Measurements from ENCODE around the gene UBE2L5. TPM values are rescaled to one million over a fixed set of nuclear protein-coding genes. Genes with fewer than 3 reads are reported as not detected.

UBE2L5 gene
- polyA plus RNA-seq, 3 donors from 2014 or later: not detected

DNA sequence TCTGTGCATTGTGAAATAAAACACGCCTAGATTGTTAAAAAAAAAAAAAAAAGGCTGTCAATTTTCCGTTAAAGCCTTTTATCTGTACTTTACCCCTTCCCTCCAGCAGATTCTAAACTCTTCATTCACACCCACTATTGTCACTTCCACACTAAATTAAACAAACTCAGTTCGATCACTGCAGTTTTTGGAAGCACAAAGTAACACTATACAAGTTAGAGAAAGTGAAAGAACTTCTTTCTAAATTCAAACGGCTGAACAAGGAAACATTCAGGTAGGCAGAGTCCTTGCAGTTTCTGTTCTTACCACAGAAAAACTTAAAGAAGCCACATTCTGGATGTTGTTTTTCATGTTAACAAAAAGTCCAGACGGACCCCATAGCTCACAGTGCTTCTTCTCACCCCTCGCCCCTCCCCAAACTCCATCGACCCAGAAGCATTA lies 27.5 kb upstream of the UBE2L5 start:
- peak; percentile 51 to 60 (median 54) for DNase-seq
- Mint-ChIP-seq H3K4me3 (peak overlapping the region; percentile 82 to 96 (median 93)), H3K27ac (peak overlapping the region; percentile 89 to 99 (median 96)), H3K9me3 (no peaks in the 10 kb centered on the region), H3K36me3 (no peaks in the 10 kb centered on the region), H3K4me1 (peaks cover 19 to 20% of the 10 kb centered on the region in 2 donors), H3K27me3 (ENCODE audit: low read depth in 3 of 3) (peaks cover 0 to 3% (median 3%) of the 10 kb centered on the region in 3 donors)

DNA sequence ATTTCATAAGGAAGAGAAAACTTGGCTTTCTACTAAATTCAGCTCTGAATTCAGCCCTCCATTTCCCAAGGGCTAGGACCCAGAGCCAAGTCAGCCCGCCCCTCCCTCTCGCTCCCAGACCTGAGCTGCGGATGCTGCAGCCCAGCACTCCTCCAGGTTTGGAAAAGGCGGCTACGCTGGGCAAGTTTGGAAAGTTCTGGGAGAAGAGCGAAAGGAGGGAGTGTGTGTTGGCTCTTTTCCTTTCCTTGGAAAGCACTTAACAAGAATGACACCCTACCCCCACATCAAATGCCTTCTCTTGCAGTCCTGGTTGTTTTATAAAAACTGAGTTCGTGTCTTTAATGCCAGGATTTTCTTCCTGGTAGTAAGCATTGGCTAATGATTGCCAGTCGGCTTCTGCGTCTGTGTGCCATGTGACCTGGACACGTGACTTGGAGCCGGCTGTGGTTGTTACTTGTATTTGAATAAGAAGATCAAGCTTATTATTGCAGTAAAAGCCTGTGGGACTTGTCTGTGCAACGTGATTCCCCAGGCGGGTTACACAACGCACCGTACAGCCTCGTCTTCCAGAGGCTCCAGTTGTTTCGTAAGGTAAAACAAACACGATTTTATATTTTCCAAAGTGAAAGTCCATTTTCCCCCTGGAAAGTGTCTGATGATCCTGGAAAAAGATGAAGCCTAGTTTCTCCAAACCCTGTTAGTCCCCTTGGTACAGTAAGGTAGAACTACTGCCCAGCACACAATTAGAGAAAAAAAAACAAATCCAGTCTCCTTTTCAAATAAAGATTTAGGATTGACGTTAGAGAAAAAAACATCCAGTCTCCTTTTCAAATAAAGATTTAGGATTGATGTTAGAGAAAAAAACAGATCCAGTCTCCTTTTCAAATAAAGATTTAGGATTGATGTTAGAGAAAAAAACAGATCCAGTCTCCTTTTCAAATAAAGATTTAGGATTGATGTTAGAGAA lies 26.8 kb upstream of the UBE2L5 start:
- no peaks in the 10 kb centered on the region for H3K36me3 Mint-ChIP-seq
- H3K27ac Mint-ChIP-seq: peak overlapping the region; percentile 89 to 99 (median 96)
- H3K4me3 Mint-ChIP-seq: peak overlapping the region; percentile 82 to 96 (median 93)
- peak; percentile 61 to 65 (median 65) for DNase-seq
- peaks cover 19 to 20% of the 10 kb centered on the region in 2 donors for H3K4me1 Mint-ChIP-seq
- H3K9me3 Mint-ChIP-seq: no peaks in the 10 kb centered on the region
- H3K27me3 Mint-ChIP-seq (ENCODE audit: low read depth in 3 of 3): peaks cover 0 to 3% (median 3%) of the 10 kb centered on the region in 3 donors

DNA sequence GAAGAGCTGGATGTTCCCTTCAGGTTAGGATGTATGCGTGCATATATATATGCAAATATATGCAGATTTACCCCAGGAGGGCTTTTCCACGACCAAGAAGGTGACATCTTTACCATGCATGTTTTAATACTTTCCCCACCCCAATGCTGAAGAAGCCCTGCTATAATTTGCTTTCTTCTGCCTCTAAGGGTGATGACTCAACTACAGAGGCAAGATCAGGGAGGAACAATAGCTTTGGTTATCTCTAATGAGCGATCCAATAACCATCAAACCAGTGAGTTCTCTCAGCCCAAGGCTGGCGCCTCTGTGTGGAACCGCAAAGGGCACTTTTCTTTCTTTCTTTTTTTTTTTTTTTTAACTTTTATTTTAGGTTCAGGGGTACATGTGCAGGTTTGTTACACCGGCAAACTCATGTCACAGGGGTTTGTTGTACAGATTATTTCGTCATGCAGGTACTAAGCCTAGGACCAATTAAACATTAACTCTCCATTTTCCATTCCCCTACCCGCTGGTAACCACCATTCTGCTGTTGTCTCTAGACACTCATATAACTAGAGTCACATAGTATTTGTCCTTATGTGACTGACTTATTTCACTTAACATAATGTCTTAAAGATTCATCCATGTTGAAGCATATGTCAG lies 25.7 kb upstream of the UBE2L5 start:
- no peak for DNase-seq
- Mint-ChIP-seq H3K4me1 (peaks cover 19 to 20% of the 10 kb centered on the region in 2 donors), H3K4me3 (peak overlapping the region in 2 of 5 donors; percentile 9 to 53)

DNA sequence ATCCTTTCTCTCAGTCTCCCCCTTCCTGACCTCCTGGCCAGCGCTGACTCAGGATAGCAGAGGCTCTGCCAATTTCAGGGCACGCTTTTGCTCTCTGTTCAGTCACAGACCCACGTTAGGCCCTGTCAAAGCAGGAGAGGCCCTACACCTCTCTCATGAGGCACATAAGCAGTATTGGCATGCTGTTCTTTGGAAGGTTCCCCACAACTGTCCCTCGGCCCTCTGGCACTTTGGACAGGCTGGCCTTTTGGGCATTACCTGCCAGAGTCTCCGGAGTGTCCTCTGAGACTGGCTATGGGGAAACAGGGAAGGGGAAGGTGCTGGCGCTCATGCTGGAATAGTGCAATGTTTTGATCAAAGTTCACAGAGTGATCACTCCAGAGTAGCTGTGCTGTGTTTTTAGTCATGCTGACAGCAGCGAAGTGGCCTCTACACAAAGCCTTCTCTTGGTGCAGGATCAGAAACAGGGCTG lies 23.7 kb upstream of the UBE2L5 start:
- no peak overlapping the region for H3K27ac Mint-ChIP-seq
- DNase-seq: no peak
- H3K4me1 Mint-ChIP-seq: peaks cover 19 to 20% of the 10 kb centered on the region in 2 donors
- no peaks in the 10 kb centered on the region for H3K9me3 Mint-ChIP-seq
- H3K36me3 Mint-ChIP-seq: no peaks in the 10 kb centered on the region
- H3K27me3 Mint-ChIP-seq (ENCODE audit: low read depth in 3 of 3): peaks cover 0 to 5% (median 3%) of the 10 kb centered on the region in 3 donors
- no peak overlapping the region for H3K4me3 Mint-ChIP-seq

More for the DNA sequence above, 25.7 kb upstream of the UBE2L5 start:
- H3K27me3 Mint-ChIP-seq (ENCODE audit: low read depth in 3 of 3): peaks cover 0 to 3% (median 3%) of the 10 kb centered on the region in 3 donors
- H3K9me3 Mint-ChIP-seq: no peaks in the 10 kb centered on the region
- H3K36me3 Mint-ChIP-seq: no peaks in the 10 kb centered on the region
- peak overlapping the region in 2 of 6 donors; percentile 8 to 46 for H3K27ac Mint-ChIP-seq

DNA sequence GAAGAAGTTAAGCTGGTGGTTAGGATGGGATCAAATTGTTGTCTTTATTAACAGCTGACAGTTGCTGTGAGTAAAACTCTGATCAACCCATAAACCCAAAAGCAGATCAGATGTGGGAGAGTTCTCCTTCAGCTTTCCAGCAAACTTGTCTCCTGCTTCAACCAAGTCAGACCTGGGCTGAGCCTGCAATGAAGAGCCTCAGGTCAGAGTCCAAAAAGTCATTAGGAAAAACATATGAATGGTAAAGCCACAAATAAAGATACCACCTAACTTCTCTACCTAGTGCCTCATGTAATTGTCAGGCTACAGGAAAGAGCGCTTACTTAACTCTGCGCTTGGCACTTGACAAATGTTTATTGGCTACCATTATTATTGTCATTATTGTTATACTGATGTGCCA lies 21.9 kb upstream of the UBE2L5 start:
- H3K27me3 Mint-ChIP-seq (ENCODE audit: low read depth in 3 of 3): peaks cover 0 to 3% (median 3%) of the 10 kb centered on the region in 3 donors
- H3K27ac Mint-ChIP-seq: no peak overlapping the region
- H3K36me3 Mint-ChIP-seq: no peaks in the 10 kb centered on the region
- no peak for DNase-seq
- H3K4me3 Mint-ChIP-seq: no peak overlapping the region
- no peaks in the 10 kb centered on the region for H3K9me3 Mint-ChIP-seq
- H3K4me1 Mint-ChIP-seq: peaks cover 6 to 10% of the 10 kb centered on the region in 2 donors

DNA sequence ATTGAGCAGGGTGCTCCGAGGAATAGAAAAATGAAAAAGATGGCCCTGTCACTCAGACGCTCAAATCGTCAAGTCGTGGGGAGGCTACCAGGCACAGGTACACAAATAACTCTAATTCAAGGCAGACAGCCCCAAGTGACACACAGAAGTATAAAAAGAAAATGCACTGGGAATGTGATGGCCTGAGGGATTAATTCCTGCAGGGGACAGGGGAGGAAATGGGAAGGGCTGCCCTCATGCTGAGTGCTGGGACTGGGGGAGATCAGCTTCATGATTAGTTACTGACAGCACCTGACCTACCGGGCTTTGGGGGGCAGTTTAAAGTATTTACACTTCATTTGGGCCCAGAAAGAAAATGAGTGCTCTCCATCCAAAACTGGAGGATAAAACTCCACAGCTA lies 20.9 kb upstream of the UBE2L5 start:
- Mint-ChIP-seq H3K4me3 (no peak overlapping the region), H3K4me1 (peaks cover 4 to 5% of the 10 kb centered on the region in 2 donors), H3K27me3 (ENCODE audit: low read depth in 3 of 3) (peaks cover 0 to 1% (median 0%) of the 10 kb centered on the region in 3 donors), H3K27ac (peak overlapping the region in 1 of 6 donors; percentile 43), H3K36me3 (no peaks in the 10 kb centered on the region), H3K9me3 (no peaks in the 10 kb centered on the region)
- DNase-seq: no peak

DNA sequence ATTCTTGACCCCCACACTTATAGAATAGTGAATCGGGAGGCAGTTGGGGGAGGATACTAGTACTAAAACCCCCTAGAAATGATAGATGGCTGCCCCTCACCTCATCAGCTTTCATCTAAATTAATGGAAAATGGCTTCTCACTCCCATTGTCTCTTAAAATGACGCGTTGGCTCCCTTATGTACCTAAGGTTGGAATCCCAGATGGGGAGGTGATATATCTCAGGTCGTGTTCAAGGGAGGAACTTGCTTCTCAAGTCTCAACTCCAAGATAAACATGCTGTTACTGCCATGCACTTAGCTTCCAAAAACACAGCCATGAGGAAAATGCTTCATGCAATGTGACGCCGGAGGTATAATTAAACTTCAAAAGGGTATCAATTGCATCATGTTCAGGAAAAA lies 18.8 kb upstream of the UBE2L5 start:
- H3K36me3 Mint-ChIP-seq: no peaks in the 10 kb centered on the region
- peaks cover 0 to 6% (median 4%) of the 10 kb centered on the region in 3 donors for H3K27me3 Mint-ChIP-seq (ENCODE audit: low read depth in 3 of 3)
- H3K4me3 Mint-ChIP-seq: no peak overlapping the region
- H3K27ac Mint-ChIP-seq: no peak overlapping the region
- H3K9me3 Mint-ChIP-seq: no peaks in the 10 kb centered on the region
- H3K4me1 Mint-ChIP-seq: peaks cover 21 to 23% of the 10 kb centered on the region in 2 donors
- no peak for DNase-seq

- H3K27me3 Mint-ChIP-seq (ENCODE audit: low read depth in 3 of 3): peaks cover 0 to 7% (median 6%) of the 10 kb centered on the region in 3 donors
- no peak overlapping the region for H3K4me3 Mint-ChIP-seq
- H3K27ac Mint-ChIP-seq: no peak overlapping the region
- no peak for DNase-seq
- H3K4me1 Mint-ChIP-seq: peaks cover 26 to 30% of the 10 kb centered on the region in 2 donors
- no peaks in the 10 kb centered on the region for H3K9me3 Mint-ChIP-seq
- no peaks in the 10 kb centered on the region for H3K36me3 Mint-ChIP-seq
Measured at GRCh38 chr13:30404207-30404606, 18.1 kb upstream of the UBE2L5 start.

DNA sequence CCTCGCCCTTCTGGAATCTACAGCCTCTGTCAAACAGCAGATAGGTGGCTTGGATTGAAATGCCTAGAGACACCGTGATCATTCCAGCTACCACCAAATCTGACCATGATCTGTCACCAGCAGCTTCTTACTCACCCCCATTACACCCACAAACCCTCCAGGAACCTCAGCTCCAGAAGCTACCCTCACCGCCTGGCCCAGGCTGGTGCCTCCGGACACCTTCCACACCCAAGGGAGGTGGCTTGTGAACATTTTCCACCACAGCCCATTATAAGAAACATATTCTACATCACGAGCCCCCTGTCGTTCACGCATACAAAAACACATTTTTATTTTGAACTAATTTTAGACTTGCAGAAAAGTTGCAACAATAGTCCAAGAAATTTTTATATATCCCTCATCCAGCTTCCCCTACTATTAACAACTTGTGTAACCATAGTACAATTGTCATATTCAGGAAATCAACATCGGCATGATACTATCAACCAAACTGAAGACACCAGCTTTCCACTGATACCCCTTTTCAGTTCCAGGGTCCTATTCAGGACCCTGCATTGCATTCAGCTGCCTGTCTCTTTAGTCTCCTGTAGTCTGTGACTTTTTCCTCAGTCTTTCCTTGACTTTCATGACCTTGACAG lies 15.4 kb upstream of the UBE2L5 start:
- Mint-ChIP-seq H3K9me3 (no peaks in the 10 kb centered on the region), H3K4me1 (peaks cover 26 to 30% of the 10 kb centered on the region in 2 donors)
- DNase-seq: peak; percentile 42 to 51 (median 46)

DNA sequence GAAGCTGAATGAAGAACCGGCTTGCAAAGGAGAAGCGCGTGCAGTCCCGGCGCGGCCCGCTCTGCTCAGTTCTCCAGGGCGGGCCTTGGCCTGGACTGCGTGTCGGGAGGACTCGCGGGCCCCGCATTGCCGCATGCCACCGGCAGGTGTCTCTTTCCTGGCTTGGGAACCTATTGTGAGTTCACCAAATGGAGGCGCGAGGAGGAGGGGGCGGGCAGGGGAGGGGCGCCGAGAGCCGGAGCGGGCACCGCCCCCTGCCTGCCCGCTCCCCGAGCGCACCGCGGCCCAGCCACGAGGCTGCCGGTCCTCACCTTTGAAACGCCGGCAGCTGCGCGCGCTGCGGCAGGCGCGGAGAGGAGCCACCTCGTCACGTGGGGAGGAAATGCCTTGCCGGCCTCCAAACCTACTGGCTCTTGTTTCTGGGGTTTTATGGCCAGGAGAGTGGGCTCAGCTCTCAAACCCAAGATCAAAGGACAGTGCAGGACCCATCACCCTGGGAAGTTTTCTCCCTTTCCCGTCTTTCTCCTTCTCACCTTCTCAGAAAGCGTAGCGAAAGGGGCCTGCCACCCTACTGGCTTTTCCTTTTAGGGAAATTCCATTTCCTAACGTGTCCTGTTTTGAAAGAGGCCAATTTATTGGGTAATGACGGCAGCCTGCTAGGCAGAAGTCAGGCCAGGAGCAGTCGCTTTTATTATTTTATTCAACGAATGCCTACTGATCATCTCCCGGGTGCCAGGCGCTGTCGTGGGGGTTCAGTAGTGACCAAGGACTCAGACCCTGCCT lies 13.8 kb upstream of the UBE2L5 start:
- H3K27ac Mint-ChIP-seq: peak overlapping the region; percentile 47 to 79 (median 66)
- DNase-seq: peak; percentile 84 to 86 (median 85)
- H3K36me3 Mint-ChIP-seq: no peaks in the 10 kb centered on the region
- peaks cover 0 to 8% (median 7%) of the 10 kb centered on the region in 3 donors for H3K27me3 Mint-ChIP-seq (ENCODE audit: low read depth in 3 of 3)
- H3K4me1 Mint-ChIP-seq: peaks cover 26 to 30% of the 10 kb centered on the region in 2 donors
- H3K4me3 Mint-ChIP-seq: peak overlapping the region; percentile 68 to 85 (median 73)
- no peaks in the 10 kb centered on the region for H3K9me3 Mint-ChIP-seq

More for the DNA sequence above, 15.4 kb upstream of the UBE2L5 start:
- Mint-ChIP-seq H3K27ac (peak overlapping the region; percentile 50 to 77 (median 74)), H3K27me3 (ENCODE audit: low read depth in 3 of 3) (peaks cover 0 to 8% (median 7%) of the 10 kb centered on the region in 3 donors), H3K36me3 (no peaks in the 10 kb centered on the region), H3K4me3 (peak overlapping the region; percentile 13 to 76 (median 35))

- DNase-seq: no peak
- Mint-ChIP-seq H3K36me3 (no peaks in the 10 kb centered on the region), H3K4me1 (peaks cover 26 to 30% of the 10 kb centered on the region in 2 donors), H3K27me3 (ENCODE audit: low read depth in 3 of 3) (peaks cover 0 to 7% (median 6%) of the 10 kb centered on the region in 3 donors), H3K4me3 (peak overlapping the region in 1 of 5 donors; percentile 70), H3K9me3 (no peaks in the 10 kb centered on the region), H3K27ac (peak overlapping the region in 5 of 6 donors; percentile 1 to 68 (median 40))
Measured at GRCh38 chr13:30409886-30410704, 12.2 kb upstream of the UBE2L5 start.

DNA sequence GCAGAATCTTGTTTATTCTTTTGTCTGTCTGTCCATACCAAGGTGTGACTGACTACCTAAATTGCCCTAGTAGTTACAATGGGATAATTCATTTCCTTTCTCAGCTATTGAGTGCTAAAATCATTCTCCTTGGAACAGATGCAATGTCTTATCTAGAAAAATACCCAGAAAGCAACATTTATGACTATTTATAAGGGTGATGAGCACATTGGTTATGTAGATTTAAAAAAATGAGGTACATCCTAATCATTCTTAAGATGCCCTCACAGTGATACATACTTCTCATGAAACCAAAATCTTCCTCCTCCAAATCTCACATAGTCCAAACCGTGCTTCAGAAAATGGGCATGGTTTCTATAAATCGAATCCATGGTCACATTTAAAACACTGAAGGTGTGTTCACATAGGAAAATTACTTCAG lies 11.6 kb upstream of the UBE2L5 start:
- H3K4me1 Mint-ChIP-seq: peaks cover 26 to 30% of the 10 kb centered on the region in 2 donors
- H3K27me3 Mint-ChIP-seq (ENCODE audit: low read depth in 3 of 3): peaks cover 0 to 7% (median 6%) of the 10 kb centered on the region in 3 donors
- H3K36me3 Mint-ChIP-seq: no peaks in the 10 kb centered on the region
- DNase-seq: no peak
- H3K9me3 Mint-ChIP-seq: no peaks in the 10 kb centered on the region
- H3K27ac Mint-ChIP-seq: peak overlapping the region in 3 of 6 donors; percentile 4 to 48 (median 40)
- H3K4me3 Mint-ChIP-seq: no peak overlapping the region
